Measurements from ENCODE around the gene NLN.
"Not testable (repeated sequence)": the region's sequence is repeated elsewhere in the genome, so short reads cannot be mapped to it uniquely, and the experiment has no call there.

Gene NLN

GRCh38 chr5:65721720-65722574, at the start of gene NLN, which contains the start of gene SGTB:
TSS of gene NLN (plus strand) at chr5:65722205. CDS start at chr5:65722374, 169 bp downstream.
TSS of gene SGTB (minus strand) at chr5:65722109. CDS start at chr5:65720807, 1,302 bp downstream.
- peak; percentile 91 for DNase-seq
- ATAC-seq = peak; percentile 98

GRCh38 chr5:65672796-65673195, 49.2 kb upstream of the NLN start:
- no peak for DNase-seq

GRCh38 chr5:65674749-65675148, 47.3 kb upstream of the NLN start:
- ATAC-seq = no peak
- no peak for DNase-seq

More at GRCh38 chr5:65672796-65673195, 49.2 kb upstream of the NLN start:
- no peak for ATAC-seq

- DNase-seq, ATAC-seq: not testable (repeated sequence)
These were observed 45.9 kb upstream of the NLN start for GRCh38 chr5:65676056-65676455.

- no peak for ATAC-seq
These were observed 39.9 kb upstream of the NLN start for GRCh38 chr5:65682148-65682547.

GRCh38 chr5:65693121-65693520, 28.9 kb upstream of the NLN start:
- no peak for DNase-seq

More at GRCh38 chr5:65682148-65682547, 39.9 kb upstream of the NLN start:
- no peak for DNase-seq

GRCh38 chr5:65695162-65695755, 26.7 kb upstream of the NLN start:
- DNase-seq = no peak
- no peak for ATAC-seq

More at GRCh38 chr5:65693121-65693520, 28.9 kb upstream of the NLN start:
- no peak for ATAC-seq

GRCh38 chr5:65695896-65696295, 26.1 kb upstream of the NLN start:
- no peak for ATAC-seq

GRCh38 chr5:65696892-65697291, 25.1 kb upstream of the NLN start:
- ATAC-seq (no peak), DNase-seq (no peak)

More at GRCh38 chr5:65695896-65696295, 26.1 kb upstream of the NLN start:
- DNase-seq = no peak

- no peak for ATAC-seq
- no peak for DNase-seq
These were observed 22.7 kb upstream of the NLN start for GRCh38 chr5:65699338-65699737.

- ATAC-seq = no peak
These were observed 20.0 kb upstream of the NLN start for GRCh38 chr5:65702036-65702435.

GRCh38 chr5:65704621-65705239, 17.3 kb upstream of the NLN start:
- no peak for DNase-seq
- ATAC-seq = no peak

More at GRCh38 chr5:65702036-65702435, 20.0 kb upstream of the NLN start:
- DNase-seq = no peak

- DNase-seq (no peak), ATAC-seq (no peak)
These were observed 14.3 kb upstream of the NLN start for GRCh38 chr5:65707663-65708062.

GRCh38 chr5:65708145-65708544, 13.9 kb upstream of the NLN start:
- ATAC-seq (no peak), DNase-seq (no peak)

GRCh38 chr5:65718576-65719310, 3.3 kb upstream of the NLN start:
- ATAC-seq = no peak

GRCh38 chr5:65721050-65721719, 820 bp upstream of the NLN start:
- peak; percentile 41 for ATAC-seq
- DNase-seq = peak; percentile 25

More at GRCh38 chr5:65718576-65719310, 3.3 kb upstream of the NLN start:
- DNase-seq = no peak

GRCh38 chr5:65722575-65723403, 784 bp downstream of the NLN start:
- ATAC-seq = no peak
- DNase-seq = no peak

GRCh38 chr5:65727491-65728156, 5.6 kb downstream of the NLN start:
- ATAC-seq (no peak), DNase-seq (no peak)

GRCh38 chr5:65728218-65728617, 6.2 kb downstream of the NLN start:
- ATAC-seq = no peak
- DNase-seq = no peak

- ATAC-seq (no peak), DNase-seq (no peak)
These were observed 8.9 kb downstream of the NLN start for GRCh38 chr5:65730910-65731309.
